NCI-H146 treated with DMSO at 0.1 percent for 48 hours (cell line): ENCODE results near the gene GAPDHS.
A peak's percentile ranks its signal among the peaks of the same experiment; 100 is the strongest.

Experiments
- DNase-seq: peaks from one replicate; lab custom pipeline; 2025; ENCODE audit not compliant: unreplicated experiment; lab: John Stamatoyannopoulos, UW

Gene GAPDHS

DNA sequence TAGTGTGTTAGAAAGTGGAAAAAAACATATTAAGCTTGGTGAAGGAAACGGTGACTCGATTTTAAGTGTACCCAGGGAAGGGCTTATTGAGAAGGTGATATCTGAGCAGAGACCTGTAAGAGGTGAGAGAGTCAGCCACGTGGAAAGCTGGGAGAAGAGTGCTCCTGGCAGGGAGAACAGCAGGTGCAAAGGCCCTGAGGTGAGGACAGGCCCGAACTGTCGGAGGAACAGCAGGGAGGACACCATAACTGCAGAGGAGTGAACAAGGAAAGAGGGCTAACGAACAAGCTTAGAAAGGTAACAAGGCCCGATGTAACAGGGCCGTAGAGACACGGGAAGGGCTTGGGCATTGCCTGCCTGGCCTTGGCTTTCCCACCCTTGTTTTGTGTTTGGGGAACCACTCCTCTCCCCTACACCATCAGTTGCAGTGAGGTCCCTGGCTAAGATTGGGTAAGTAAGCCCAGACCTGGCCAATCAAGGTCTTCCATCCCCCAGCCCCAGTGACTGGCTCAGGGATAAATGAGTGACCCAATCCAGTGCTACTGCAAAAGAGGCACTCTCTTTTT lies 22.9 kb downstream of the GAPDHS start:
- no peak for DNase-seq

DNA sequence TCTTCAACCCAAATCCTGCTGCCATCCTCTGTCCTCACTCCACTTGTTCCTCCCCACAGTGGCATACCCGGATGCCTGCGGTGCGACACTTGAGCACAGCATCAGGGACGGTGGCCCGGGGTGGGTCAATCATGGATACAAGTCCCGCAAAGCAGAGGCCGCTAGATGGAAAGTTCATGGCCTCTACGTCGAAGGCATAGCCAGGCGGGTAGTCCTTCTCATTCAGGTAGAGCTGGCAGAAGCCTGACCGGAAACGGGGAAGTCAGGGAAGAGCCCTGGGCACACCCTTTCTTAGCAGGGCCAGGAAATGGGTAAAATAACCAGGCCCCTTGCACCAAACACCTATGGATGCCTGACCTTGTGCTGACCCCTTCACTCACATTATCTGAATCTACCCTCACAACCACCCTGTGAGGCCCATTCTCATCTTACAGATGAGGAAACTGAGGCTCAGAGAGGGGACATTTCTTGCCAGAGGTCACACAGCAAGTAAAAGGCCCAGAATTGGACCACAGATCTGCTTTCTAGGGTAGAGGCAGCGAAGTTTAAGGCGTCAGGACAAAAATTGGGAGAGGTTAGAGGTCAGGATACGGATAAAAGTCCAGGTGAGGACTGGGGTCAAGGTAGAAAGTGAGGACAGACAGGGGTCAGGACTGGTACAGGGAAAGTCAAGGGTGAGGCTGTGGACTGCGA lies 23.7 kb downstream of the GAPDHS start:
- no peak for DNase-seq

DNA sequence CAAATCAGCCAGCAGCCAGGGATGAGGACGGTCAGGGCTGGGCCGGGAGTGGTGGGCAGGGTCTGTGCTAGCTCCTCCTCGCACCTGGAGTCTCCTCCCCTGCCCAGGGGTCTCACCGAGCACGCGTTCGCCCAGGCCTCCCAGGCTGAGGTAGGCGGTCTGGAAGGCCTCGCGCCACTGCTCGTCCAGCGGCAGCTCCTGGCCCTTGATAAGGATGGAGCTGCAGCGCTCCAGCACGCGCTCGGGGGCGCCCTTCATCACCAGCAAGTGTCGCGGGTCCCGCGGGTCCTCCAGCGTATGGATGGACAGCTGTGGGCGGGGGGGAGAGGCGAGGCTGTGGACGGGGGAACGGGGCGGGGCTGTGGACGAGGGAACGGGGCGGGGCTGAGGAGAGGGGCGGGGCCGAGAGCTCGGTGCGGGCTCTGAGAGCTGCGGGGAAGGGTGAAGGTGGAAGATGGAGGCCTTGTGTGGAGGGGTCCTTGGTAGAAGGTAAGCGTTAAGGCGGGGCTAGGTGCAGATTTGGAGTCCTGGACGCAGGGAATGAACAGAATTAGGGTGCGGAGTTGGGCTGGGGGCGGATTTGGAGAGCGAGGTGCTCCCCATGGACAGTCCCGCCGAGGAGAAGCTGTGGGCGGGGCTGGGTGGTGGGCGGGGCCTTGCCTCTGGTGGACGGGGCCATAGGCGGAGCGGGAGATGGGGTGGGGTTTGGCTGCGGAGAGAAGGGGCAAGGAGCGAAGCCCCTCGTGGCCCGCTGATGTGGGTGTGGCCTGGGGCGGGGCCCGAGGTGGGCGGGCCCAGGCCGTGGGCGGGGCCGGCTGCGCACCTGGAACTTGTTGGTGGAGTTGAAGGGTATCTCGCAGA lies 24.5 kb downstream of the GAPDHS start:
- peak; percentile 74 for DNase-seq

DNA sequence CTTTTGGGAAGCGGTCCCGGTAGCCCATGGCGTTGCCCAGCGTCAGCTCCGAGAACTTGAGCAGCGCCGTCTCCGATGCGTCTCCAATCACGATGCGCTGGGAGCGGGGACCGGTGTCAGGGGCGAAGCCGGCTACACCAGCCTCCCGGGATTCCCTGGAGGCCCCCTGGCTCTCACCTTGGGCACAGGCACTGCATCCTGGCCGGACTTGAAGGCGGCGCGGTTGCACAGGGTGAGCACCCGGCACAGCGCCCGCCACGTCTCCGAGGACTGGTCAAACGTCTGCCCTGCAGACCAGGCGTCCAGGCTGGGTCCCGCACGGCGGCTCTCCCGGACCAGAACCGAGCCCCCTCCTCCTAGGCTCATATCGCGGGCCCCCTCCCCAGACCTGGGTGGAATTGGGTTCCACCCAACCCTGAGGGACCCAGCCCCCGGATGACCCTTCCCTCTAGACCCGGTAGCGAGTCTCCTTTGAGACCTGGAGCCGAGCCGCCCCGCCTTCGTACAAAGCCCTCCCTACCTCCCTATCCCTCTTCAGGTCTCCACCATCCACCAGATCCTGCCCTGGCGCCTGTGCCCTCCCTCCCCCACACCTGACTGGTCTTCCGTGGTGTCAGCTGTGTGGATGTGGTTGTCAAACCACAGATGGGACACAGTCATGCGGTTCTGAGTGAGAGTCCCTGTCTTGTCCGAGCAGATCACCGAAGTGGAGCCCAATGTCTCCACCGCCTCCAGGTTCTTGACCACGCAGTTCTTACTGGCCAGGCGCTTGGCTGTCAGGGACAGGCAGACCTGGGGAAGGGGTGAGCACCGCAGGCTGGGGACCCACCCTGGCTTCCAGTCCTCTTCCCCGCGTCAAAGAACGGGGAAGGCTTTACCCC lies 25.4 kb downstream of the GAPDHS start:
- DNase-seq, result no peak

- DNase-seq, result no peak
These were observed 26.0 kb downstream of the GAPDHS start for GRCh38 chr19:35559281-35559659.

GRCh38 chr19:35559781-35560180 lies 26.5 kb downstream of the GAPDHS start:
- no peak for DNase-seq

DNA sequence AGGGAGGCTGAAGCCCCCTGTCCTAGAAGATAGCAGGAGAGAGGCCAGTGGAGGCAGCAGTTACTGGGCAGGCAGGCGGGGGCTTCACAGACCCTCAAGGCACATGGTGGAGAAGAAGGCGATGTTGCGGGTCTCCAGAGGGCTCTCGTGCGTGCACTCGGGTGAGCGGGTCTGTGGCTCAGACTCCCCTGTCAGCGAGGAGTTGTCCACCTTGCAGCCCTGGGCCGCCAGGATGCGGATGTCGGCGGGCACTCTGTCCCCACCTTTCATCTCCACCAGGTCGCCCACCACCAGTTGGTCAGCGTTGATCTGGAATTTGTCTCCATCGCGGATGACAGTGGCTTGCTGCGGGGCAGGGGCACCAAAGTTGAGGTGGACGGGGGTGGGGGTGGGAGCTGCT lies 27.0 kb downstream of the GAPDHS start:
- no peak for DNase-seq

DNA sequence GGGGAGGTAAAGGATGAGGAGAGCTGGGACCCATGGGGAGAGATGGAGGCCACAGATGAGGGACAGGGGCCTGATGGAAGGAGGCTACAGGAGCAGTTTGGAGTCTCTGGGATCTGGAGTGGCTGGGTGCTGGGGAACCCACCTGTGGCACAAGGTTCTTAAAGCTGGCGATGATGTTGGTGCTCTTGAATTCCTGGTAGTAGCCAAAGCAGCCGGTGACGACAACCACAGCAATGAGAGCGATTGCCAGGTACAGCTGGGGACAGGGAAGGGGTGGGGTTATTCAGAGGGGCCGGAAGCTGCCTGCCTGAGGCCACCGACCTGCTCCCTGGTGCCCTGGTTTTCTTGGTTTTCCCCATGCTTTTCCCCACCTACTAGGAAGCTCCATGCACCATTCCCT lies 27.4 kb downstream of the GAPDHS start:
- DNase-seq, result no peak

DNA sequence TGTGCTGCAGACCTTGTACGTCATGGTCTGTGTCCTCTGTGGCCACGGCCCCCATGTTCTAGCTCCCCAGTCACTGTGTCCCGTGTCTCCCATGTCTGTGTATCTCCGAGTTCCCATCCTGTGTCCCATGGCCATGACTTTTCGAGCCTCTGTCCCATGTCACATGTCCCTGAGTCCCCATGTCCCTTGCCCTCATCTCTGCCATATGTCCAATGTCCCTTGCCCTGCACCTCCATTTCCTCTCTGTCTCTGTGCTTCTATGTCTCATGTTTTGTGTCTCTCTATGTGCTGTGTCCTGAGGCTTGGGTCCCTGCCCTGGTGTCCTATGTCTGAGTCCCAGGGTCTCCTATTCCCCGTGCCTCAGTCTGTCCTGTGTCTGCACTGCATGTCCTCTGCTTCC lies 28.2 kb downstream of the GAPDHS start:
- no peak for DNase-seq

- DNase-seq, result no peak
These were observed 29.1 kb downstream of the GAPDHS start for GRCh38 chr19:35562336-35562735.

GRCh38 chr19:35562776-35563175 lies 29.5 kb downstream of the GAPDHS start:
- DNase-seq, result no peak

DNA sequence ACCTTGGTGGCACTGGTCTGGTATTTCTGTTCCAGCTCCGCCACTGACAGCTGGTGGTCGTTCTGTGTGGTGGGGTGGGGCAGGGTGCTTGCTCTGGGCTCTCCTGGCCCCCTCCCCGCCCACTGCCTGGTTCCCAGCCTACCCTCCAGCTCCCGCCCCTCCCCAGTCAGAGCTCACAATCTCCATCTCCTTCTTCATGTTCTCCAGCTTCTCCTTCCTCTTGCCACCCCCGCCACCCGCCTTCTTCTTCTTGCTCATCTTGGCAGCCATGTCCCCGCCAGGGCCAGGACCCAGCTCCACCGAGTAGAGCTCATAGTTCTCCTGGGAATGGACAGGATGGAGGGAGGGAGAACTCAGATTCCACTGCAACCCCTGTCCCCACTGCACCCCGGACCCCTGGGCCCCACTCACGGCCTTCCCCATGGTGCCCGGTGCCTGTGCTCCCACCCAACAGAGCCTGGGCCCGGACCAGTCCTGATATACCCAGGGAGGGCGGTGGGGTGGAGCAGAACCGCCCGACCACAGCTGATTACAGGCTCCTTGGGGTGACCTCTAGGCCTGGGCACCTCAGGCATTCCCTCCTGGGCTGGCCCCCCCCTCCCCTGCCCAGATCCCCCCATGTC lies 30.1 kb downstream of the GAPDHS start, which contains the start of gene ATP4A:
Gene ATP4A (minus strand): TSS at position 452 of the 623 bp plus-strand sequence. CDS start 29 bp downstream, at position 423.
- DNase-seq, result no peak

DNA sequence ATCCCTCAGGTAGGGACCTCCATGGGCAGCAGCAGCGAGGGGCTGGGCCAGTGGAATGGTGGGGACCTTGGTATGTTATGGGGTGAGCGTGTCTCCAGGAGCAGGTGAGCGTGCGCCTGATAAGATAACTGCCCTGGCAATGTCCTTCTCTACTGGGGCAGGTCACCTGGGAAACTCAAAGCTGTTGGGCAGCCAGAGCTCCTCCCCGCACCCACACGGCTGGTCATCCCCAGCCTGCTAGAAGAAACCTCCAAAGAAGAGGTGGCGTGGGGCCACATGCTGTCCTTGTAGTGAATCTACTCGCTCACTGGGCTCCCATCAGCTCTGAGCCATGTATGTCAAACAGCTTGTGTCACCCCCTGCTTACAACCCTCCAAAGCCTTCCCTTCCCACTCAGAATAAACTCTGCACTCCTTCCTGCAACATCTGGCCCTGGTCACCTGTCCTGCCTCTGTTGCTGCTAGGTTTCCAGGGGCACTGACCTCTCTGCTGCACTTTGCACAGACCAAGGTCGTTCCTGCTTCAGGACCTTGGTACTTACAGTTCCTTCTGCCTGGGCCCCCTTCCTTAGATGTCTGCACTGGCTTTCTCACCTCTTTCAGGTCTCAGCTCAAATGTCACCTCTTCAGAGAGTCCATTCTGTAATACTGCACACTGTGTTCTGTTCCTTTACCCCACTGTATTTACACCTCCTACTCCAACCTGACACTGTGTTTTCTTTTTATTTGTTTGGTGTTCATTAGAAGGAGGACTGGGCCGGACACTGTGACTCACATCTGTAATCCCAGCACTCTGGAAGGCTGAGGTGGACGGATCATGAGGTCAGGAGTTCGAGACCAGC lies 32.0 kb downstream of the GAPDHS start:
- no peak for DNase-seq

- no peak for DNase-seq
These were observed 33.5 kb downstream of the GAPDHS start for GRCh38 chr19:35566738-35567137.

DNA sequence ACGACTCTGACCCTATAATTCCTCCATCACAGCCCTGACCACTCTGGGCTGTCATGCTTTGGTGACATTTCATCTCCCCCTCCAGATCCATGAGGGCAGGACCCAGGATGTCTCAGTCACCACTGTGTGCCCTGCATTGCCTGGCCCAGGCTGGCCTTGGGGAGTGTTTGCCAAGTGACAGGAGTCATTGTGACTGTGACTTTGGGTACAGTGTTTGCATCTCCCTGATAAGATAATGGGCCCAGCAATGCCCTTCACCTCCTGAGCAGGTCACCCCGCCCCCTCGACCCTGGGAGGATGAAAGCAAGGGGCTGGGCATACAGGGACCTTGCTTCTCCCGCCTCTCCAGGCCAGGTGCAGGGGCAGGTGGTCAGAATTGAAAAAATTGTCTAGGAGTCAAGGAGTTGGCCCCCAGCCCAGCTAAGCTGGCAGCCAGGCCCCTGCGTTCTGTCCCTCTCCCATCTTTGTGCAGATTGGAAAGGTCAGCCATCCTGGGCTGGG lies 36.1 kb downstream of the GAPDHS start:
- no peak for DNase-seq

- no peak for DNase-seq
These were observed 38.2 kb downstream of the GAPDHS start for GRCh38 chr19:35571406-35571965.

GRCh38 chr19:35577918-35578317 lies 44.7 kb downstream of the GAPDHS start:
- DNase-seq, result no peak

DNA sequence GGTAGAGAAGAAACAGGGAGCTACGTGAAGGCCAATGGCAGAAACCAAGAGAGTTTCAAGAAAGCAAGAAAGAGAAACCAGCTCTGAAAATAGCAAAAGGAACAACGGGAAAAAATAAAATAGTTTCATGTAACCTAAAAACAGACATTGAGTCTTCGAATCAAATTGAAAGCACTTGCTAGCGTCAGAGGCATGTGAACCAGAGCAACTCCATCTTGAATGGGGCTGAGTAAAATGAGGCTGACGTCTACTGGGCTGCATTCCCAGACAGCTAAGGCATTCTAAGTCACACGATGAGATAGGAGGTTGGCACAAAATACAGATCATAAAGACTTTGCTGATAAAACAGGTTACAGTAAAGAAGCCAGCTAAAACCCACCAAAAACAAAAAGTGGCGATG lies 45.5 kb downstream of the GAPDHS start:
- DNase-seq, result no peak

DNA sequence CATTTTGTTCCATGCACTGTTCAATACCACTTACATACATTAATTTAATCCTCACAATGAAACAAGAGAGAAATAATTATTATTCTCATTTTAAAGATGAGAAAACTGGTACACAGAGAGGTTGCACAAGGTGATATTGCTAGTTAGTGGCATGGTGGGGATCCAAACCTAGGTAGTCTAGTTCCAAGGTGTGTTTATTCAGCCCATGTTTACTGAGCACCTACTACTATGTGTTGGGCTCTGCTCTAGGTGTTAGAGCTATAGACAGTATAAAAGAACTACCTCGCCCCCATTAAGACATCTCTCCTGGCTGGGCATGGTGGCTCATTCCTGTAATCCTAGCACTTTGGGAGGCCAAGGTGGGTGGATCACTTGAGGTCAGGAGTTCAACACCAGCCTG lies 49.5 kb downstream of the GAPDHS start:
- DNase-seq, result no peak
